ENCODE measurements around the gene NRBP1. TPM values are rescaled to one million over a fixed set of nuclear protein-coding genes. Genes with fewer than 3 reads are reported as not detected.

Gene NRBP1
- total RNA-seq, 1 donor from 2014 or later = 78.9 TPM

DNA sequence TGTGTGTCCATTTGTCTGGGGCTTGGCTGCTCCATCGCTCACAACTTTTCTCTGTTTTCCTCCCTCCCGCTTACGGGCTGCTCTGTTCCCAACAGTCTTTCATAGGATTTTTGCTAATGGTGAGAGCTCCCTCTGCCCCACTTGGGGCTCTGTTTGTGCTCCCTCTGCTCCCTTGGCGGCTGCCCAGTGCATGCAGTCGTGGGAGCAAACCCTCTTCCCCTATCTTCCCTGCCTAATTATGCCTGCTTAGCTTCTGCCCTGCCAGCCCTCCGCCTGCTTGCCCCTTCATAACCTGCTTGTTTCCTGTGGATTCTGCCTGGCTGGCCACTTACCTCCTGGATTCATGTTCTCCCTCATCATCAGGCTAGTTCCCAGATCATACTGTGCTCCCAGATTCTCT, 7.2 kb downstream of the NRBP1 start:
- ChIA-PET CTCF (no interaction called here), POLR2A (no interaction called here)
- H3K9me3 Mint-ChIP-seq = no peaks in the 10 kb centered on the region
- peaks cover 22% of the 10 kb centered on the region for H3K4me1 Mint-ChIP-seq
- no peak overlapping the region for H3K27ac Mint-ChIP-seq
- no peak for DNase-seq
- intact Hi-C loops (cut with micrococcal nuclease) = no loop called here
- TF ChIP-seq, protein P1, sequence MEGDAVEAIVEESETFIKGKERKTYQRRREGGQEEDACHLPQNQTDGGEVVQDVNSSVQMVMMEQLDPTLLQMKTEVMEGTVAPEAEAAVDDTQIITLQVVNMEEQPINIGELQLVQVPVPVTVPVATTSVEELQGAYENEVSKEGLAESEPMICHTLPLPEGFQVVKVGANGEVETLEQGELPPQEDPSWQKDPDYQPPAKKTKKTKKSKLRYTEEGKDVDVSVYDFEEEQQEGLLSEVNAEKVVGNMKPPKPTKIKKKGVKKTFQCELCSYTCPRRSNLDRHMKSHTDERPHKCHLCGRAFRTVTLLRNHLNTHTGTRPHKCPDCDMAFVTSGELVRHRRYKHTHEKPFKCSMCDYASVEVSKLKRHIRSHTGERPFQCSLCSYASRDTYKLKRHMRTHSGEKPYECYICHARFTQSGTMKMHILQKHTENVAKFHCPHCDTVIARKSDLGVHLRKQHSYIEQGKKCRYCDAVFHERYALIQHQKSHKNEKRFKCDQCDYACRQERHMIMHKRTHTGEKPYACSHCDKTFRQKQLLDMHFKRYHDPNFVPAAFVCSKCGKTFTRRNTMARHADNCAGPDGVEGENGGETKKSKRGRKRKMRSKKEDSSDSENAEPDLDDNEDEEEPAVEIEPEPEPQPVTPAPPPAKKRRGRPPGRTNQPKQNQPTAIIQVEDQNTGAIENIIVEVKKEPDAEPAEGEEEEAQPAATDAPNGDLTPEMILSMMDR (IDR thresholded peaks at IDR 0.05) = no peak
- H3K4me3 Mint-ChIP-seq = no peak overlapping the region
- H3K27me3 Mint-ChIP-seq = no peaks in the 10 kb centered on the region
- H3K36me3 Mint-ChIP-seq (ENCODE audit: low read depth) = peaks cover 80% of the 10 kb centered on the region
- no peak for ATAC-seq (ENCODE audit: low read depth)

DNA sequence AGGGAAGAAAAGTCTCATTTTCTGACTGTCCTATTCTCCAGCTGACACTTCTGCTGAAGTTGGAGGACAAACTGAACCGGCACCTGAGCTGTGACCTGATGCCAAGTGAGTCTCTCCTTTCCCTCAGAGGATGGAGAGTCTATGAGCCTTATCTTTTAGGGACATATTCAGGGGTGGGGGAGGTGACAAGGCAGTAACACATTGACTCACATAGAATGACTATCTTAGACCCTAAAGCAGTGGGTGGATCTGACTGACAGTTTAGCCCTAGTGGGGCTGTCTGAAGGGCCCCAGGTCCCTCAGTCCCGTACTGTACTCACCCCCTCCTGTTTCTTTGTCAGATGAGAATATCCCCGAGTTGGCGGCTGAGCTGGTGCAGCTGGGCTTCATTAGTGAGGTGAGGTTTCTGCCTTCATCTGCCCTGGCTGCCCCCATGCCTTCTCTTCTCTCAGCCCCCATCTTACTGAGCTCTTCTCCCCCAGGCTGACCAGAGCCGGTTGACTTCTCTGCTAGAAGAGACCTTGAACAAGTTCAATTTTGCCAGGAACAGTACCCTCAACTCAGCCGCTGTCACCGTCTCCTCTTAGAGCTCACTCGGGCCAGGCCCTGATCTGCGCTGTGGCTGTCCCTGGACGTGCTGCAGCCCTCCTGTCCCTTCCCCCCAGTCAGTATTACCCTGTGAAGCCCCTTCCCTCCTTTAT, 12.9 kb downstream of the NRBP1 start:
- ATAC-seq (ENCODE audit: low read depth) = no peak
- H3K27ac Mint-ChIP-seq = peak overlapping the region; percentile 30
- H3K4me3 Mint-ChIP-seq = no peak overlapping the region
- TF ChIP-seq, protein P1 (IDR thresholded peaks at IDR 0.05) = no peak
- H3K4me1 Mint-ChIP-seq = peaks cover 13% of the 10 kb centered on the region
- no peaks in the 10 kb centered on the region for H3K27me3 Mint-ChIP-seq
- intact Hi-C loops (cut with micrococcal nuclease) = loop anchor here (5.0 kb wide), 2 partner anchors 46 to 69 kb away; partner anchors contain the start of genes EIF2B4, IFT172 and SNX17
- DNase-seq = no peak
- CTCF ChIA-PET = no interaction called here
- peaks cover 68% of the 10 kb centered on the region for H3K36me3 Mint-ChIP-seq (ENCODE audit: low read depth)
- no peaks in the 10 kb centered on the region for H3K9me3 Mint-ChIP-seq
- POLR2A ChIA-PET = no interaction called here

DNA sequence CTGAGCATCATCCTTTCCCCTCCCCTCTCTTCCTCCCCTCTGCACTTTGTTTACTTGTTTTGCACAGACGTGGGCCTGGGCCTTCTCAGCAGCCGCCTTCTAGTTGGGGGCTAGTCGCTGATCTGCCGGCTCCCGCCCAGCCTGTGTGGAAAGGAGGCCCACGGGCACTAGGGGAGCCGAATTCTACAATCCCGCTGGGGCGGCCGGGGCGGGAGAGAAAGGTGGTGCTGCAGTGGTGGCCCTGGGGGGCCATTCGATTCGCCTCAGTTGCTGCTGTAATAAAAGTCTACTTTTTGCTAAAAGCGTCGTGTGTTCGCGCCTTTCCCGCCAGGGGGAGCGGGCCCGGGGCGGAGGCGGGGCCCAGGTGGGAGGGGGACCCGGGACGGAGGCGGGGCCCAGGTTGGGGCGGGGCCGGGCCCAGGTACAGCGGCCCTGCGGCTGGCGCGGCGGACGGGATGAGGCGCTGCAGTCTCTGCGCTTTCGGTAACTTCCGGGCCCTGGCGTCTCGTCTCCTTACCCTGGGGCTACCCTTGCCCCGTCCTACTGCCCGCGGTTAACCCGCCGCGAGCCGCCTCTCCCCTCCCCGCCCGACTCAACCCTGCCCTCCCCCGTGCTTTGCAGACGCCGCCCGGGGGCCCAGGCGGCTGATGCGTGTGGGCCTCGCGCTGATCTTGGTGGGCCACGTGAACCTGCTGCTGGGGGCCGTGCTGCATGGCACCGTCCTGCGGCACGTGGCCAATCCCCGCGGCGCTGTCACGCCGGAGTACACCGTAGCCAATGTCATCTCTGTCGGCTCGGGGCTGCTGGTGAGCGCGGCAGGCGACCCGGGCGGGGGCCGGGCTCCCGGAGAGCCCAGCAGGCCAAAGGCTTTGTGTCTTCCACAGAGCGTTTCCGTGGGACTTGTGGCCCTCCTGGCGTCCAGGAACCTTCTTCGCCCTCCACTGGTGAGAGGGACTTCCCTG, 13.8 kb downstream of the NRBP1 start, which contains the start of gene KRTCAP3:
KRTCAP3 (plus strand) TSS at position 424 of the 962 bp plus-strand sequence; CDS start at position 456, 32 bp downstream.
- TF ChIP-seq, protein P1 (IDR thresholded peaks at IDR 0.05) = no peak
- H3K36me3 Mint-ChIP-seq (ENCODE audit: low read depth) = peaks cover 64% of the 10 kb centered on the region
- peak; percentile 68 for DNase-seq
- peaks cover 13% of the 10 kb centered on the region for H3K4me1 Mint-ChIP-seq
- H3K27ac Mint-ChIP-seq = peak within 1 kb of the TSS; percentile 30
- peak; percentile 98 for ATAC-seq (ENCODE audit: low read depth)
- H3K27me3 Mint-ChIP-seq = no peaks in the 10 kb centered on the region
- intact Hi-C loops (cut with micrococcal nuclease) = loop anchor here (1.0 to 5.0 kb wide), 4 partner anchors 14 to 70 kb away; partner anchors contain the start of genes EIF2B4, IFT172, NRBP1 and PPM1G
- CTCF ChIA-PET = no interaction called here
- H3K9me3 Mint-ChIP-seq = no peaks in the 10 kb centered on the region
- H3K4me3 Mint-ChIP-seq = peak within 1 kb of the TSS; percentile 52
- POLR2A ChIA-PET = no interaction called here

DNA sequence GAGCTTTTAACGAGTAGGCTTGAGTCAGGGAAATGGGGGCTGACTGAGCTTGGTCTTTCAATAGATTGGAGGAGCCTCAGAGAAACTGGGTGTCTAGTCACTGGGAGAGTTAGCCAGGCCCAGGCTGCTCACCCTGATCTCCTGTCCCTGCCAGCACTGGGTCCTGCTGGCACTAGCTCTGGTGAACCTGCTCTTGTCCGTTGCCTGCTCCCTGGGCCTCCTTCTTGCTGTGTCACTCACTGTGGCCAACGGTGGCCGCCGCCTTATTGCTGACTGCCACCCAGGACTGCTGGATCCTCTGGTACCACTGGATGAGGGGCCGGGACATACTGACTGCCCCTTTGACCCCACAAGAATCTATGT, 14.5 kb downstream of the NRBP1 start:
- CTCF ChIA-PET = no interaction called here
- POLR2A ChIA-PET = no interaction called here
- peaks cover 13% of the 10 kb centered on the region for H3K4me1 Mint-ChIP-seq
- no peaks in the 10 kb centered on the region for H3K9me3 Mint-ChIP-seq
- ATAC-seq (ENCODE audit: low read depth) (no peak), DNase-seq (no peak)
- no peak overlapping the region for H3K27ac Mint-ChIP-seq
- H3K36me3 Mint-ChIP-seq (ENCODE audit: low read depth) = peaks cover 65% of the 10 kb centered on the region
- H3K4me3 Mint-ChIP-seq = peak overlapping the region; percentile 46
- intact Hi-C loops (cut with micrococcal nuclease) = loop anchor here (1.0 to 5.0 kb wide), 4 partner anchors 15 to 71 kb away; partner anchors contain the start of genes EIF2B4, IFT172, NRBP1 and PPM1G
- TF ChIP-seq, protein P1 (IDR thresholded peaks at IDR 0.05) = no peak
- H3K27me3 Mint-ChIP-seq = no peaks in the 10 kb centered on the region

DNA sequence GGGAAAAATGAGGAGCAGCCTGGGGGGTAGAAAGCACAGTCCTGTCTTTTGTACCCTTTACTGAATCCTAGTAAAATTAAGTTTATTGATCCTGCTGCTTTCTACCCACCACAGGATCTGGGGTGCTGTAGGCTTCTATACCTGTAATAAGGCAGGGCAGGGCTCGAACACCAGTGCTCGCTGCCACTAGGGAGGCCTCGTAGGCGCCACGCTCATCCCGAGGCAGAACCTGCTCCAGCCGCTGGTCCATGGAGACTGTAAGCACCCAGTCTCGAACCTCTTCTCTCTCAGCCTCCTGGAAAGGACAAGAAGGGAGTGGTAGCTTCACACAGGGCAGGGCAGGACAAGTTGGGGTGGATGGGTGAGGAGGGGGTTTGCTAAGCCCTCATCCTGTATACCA, 16.7 kb downstream of the NRBP1 start:
- ChIA-PET POLR2A (no interaction called here), CTCF (no interaction called here)
- intact Hi-C loops (cut with micrococcal nuclease) = no loop called here
- peaks cover 61% of the 10 kb centered on the region for H3K36me3 Mint-ChIP-seq (ENCODE audit: low read depth)
- H3K27me3 Mint-ChIP-seq = no peaks in the 10 kb centered on the region
- H3K4me3 Mint-ChIP-seq = no peak overlapping the region
- no peaks in the 10 kb centered on the region for H3K9me3 Mint-ChIP-seq
- H3K4me1 Mint-ChIP-seq = peaks cover 13% of the 10 kb centered on the region
- TF ChIP-seq, protein P1 (IDR thresholded peaks at IDR 0.05) = no peak
- DNase-seq (no peak), ATAC-seq (ENCODE audit: low read depth) (no peak)
- H3K27ac Mint-ChIP-seq = no peak overlapping the region

Measured in activated B cell treated with CpG ODN at 0.5 μM for 24 hours (primary cell).